OCI-LY1 (cell line): ENCODE data around the gene MORC4.

Source experiments
- H2AFZ ChIP-seq: fragments of 200-600 bp; sonication (generic), shearing (Covaris generic); 2 replicates; pipeline ENCODE4 v1.6.0; 2014; ENCODE audit warnings: antibody characterized with exemption, mild to moderate bottlenecking, low read length
- H3F3A ChIP-seq: fragments of 200-600 bp; sonication (generic), shearing (Covaris generic); 2 replicates; pipeline ENCODE4 v1.6.0; 2014; ENCODE audit warnings: mild to moderate bottlenecking, antibody characterized with exemption, low read length, moderate library complexity; ENCODE audit not compliant: insufficient read depth
- H3K27ac ChIP-seq: fragments of 200-600 bp; sonication (generic); 2 replicates; pipeline ENCODE4 v1.5.1; 2014; ENCODE audit warnings: low read length, mixed run types, mild to moderate bottlenecking, low read depth; ENCODE audit not compliant: poor library complexity, severe bottlenecking
- H3K27me3 ChIP-seq: fragments of 200-600 bp; sonication (generic); 2 replicates; pipeline ENCODE4 v1.6.0; 2014; ENCODE audit warnings: antibody characterized with exemption, mild to moderate bottlenecking, low read length, moderate library complexity; ENCODE audit not compliant: insufficient read depth
- H3K36me3 ChIP-seq: fragments of 200-600 bp; sonication (generic); 2 replicates; pipeline ENCODE4 v1.6.1; 2014; ENCODE audit warnings: mild to moderate bottlenecking, antibody characterized with exemption, low read length, moderate library complexity, mixed read lengths; ENCODE audit not compliant: insufficient read depth
- H3K4me1 ChIP-seq: fragments of 200-600 bp; sonication (generic); 2 replicates; pipeline ENCODE4 v1.5.1; 2014; ENCODE audit warnings: mild to moderate bottlenecking, low read length, moderate library complexity; ENCODE audit not compliant: insufficient read depth, severe bottlenecking
- H3K4me2 ChIP-seq: fragments of 200-600 bp; sonication (generic), shearing (Covaris generic); 2 replicates; pipeline ENCODE4 v1.6.1; 2014; ENCODE audit warnings: low read length
- H3K4me3 ChIP-seq: fragments of 200-600 bp; sonication (generic); 2 replicates; pipeline ENCODE4 v1.5.1; 2014; ENCODE audit warnings: low read length, low read depth, mild to moderate bottlenecking, mixed read lengths; ENCODE audit not compliant: poor library complexity, severe bottlenecking
- H3K79me2 ChIP-seq: fragments of 200-600 bp; shearing (Covaris generic); 2 replicates; pipeline ENCODE4 v1.6.1; 2016; ENCODE audit warnings: mixed run types, low read length, mixed read lengths; ENCODE audit not compliant: insufficient read depth
- H3K9ac ChIP-seq: fragments of 200-600 bp; sonication (generic), shearing (Covaris generic); 2 replicates; pipeline ENCODE4 v1.6.1; 2014; ENCODE audit warnings: mild to moderate bottlenecking, low read length, mixed read lengths
- H3K9me2 ChIP-seq: fragments of 200-600 bp; sonication (generic), shearing (Covaris generic); 2 replicates; pipeline ENCODE4 v1.6.1; 2014; ENCODE audit warnings: low read depth, mild to moderate bottlenecking, low read length, mixed read lengths
- H3K9me3 ChIP-seq: fragments of 200-600 bp; shearing (Covaris generic); 2 replicates; pipeline ENCODE4 v1.6.1; 2014; ENCODE audit warnings: low read length, mixed read lengths
- H4K20me1 ChIP-seq: fragments of 200-600 bp; sonication (generic), shearing (Covaris generic); 2 replicates; pipeline ENCODE4 v1.6.0; 2016; ENCODE audit warnings: mild to moderate bottlenecking, low read length; ENCODE audit not compliant: insufficient read depth
- EZH2 ChIP-seq: fragments of 200-600 bp; sonication (generic), shearing (Covaris generic); IDR thresholded peaks from 2 replicates; pipeline ENCODE4 v1.8.0; 2017; ENCODE audit warnings: borderline replicate concordance, mixed run types, mild to moderate bottlenecking, antibody characterized with exemption, low read length, moderate library complexity, mixed read lengths
- TF ChIP-seq, protein P1 (sequence below): fragments of 200-600 bp; sonication (generic), shearing (Covaris generic); IDR thresholded peaks from 2 replicates; pipeline ENCODE4 v1.5.1; 2017; ENCODE audit warnings: mild to moderate bottlenecking, antibody characterized with exemption, low read length, moderate library complexity, mixed read lengths

The MORC4 gene

DNA sequence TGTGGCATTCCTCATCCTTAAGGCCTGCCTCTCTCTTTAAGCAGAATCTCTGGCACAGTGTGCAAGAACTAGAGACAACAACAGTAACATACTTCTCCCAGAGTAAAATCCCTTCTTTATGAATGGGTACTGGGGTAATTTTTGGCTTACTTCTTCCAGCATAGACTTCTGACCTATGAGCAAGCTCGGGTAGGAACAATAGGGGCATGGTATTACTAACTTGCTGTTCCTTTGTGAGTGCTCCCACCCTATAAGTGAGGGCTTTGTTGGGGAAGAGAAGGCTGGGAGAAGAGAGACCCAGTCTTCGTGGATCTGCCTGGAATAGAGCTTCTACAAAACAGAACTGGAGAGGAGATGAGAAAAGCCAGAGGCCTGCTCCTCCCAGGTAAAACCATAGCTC lies 49.6 kb downstream of the MORC4 start:
- Histone ChIP-seq H3F3A (no peaks in the 10 kb centered on the region), H3K9me2 (no peaks in the 10 kb centered on the region), H3K27ac (no peak overlapping the region), H3K4me3 (no peak overlapping the region), H3K9me3 (no peaks in the 10 kb centered on the region), H4K20me1 (no peaks in the 10 kb centered on the region), H3K79me2 (no peaks in the 10 kb centered on the region), H3K4me1 (no peaks in the 10 kb centered on the region), H2AFZ (no peak overlapping the region), H3K4me2 (no peak overlapping the region), H3K27me3 (no peaks in the 10 kb centered on the region), H3K36me3 (no peaks in the 10 kb centered on the region), H3K9ac (no peak overlapping the region)
- TF ChIP-seq, protein P1, sequence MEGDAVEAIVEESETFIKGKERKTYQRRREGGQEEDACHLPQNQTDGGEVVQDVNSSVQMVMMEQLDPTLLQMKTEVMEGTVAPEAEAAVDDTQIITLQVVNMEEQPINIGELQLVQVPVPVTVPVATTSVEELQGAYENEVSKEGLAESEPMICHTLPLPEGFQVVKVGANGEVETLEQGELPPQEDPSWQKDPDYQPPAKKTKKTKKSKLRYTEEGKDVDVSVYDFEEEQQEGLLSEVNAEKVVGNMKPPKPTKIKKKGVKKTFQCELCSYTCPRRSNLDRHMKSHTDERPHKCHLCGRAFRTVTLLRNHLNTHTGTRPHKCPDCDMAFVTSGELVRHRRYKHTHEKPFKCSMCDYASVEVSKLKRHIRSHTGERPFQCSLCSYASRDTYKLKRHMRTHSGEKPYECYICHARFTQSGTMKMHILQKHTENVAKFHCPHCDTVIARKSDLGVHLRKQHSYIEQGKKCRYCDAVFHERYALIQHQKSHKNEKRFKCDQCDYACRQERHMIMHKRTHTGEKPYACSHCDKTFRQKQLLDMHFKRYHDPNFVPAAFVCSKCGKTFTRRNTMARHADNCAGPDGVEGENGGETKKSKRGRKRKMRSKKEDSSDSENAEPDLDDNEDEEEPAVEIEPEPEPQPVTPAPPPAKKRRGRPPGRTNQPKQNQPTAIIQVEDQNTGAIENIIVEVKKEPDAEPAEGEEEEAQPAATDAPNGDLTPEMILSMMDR: no peak
- TF ChIP-seq EZH2: no peak

GRCh38 chrX:106949366-106949765 lies 50.6 kb downstream of the MORC4 start:
- no peaks in the 10 kb centered on the region for H3F3A ChIP-seq
- TF ChIP-seq, protein P1: no peak
- no peak for TF ChIP-seq EZH2
- H3K27me3 ChIP-seq: no peaks in the 10 kb centered on the region
- no peaks in the 10 kb centered on the region for H3K9me3 ChIP-seq
- no peak overlapping the region for H3K4me2 ChIP-seq
- no peak overlapping the region for H3K4me3 ChIP-seq
- H3K79me2 ChIP-seq: no peaks in the 10 kb centered on the region
- H2AFZ ChIP-seq: no peak overlapping the region
- H3K4me1 ChIP-seq: no peaks in the 10 kb centered on the region
- H3K27ac ChIP-seq: no peak overlapping the region
- no peaks in the 10 kb centered on the region for H3K9me2 ChIP-seq
- H3K9ac ChIP-seq: no peak overlapping the region
- no peaks in the 10 kb centered on the region for H4K20me1 ChIP-seq
- no peaks in the 10 kb centered on the region for H3K36me3 ChIP-seq

- Histone ChIP-seq H3K9me3 (no peaks in the 10 kb centered on the region), H3K9me2 (no peaks in the 10 kb centered on the region), H3F3A (no peaks in the 10 kb centered on the region), H3K79me2 (no peaks in the 10 kb centered on the region), H3K4me2 (no peak overlapping the region), H4K20me1 (no peaks in the 10 kb centered on the region), H3K4me1 (no peaks in the 10 kb centered on the region), H3K36me3 (no peaks in the 10 kb centered on the region), H3K4me3 (no peak overlapping the region), H3K27ac (no peak overlapping the region), H3K9ac (no peak overlapping the region), H3K27me3 (no peaks in the 10 kb centered on the region), H2AFZ (no peak overlapping the region)
- no peak for TF ChIP-seq EZH2
- TF ChIP-seq, protein P1: no peak
Observed at GRCh38 chrX:106948641-106949040, 51.4 kb downstream of the MORC4 start.
